WTC11 (cell line): ENCODE results near the gene LCN1. TPM values are rescaled to one million over a fixed set of nuclear protein-coding genes. Genes with fewer than 3 reads are reported as not detected.

Experiments
- ATF1 ChIP-seq: sonication (generic); formaldehyde crosslinking; IDR thresholded peaks from 2 replicates; pipeline ENCODE4 v1.8.1; 2023; ENCODE audit warnings: mild to moderate bottlenecking, moderate library complexity, missing genetic modification reagents
- ATF2 ChIP-seq: sonication (generic); formaldehyde crosslinking; IDR thresholded peaks from 2 replicates; pipeline ENCODE4 v1.8.1; 2022; ENCODE audit warnings: low read depth, missing genetic modification reagents, borderline replicate concordance
- CBFB ChIP-seq: sonication (generic); formaldehyde crosslinking; IDR thresholded peaks from 2 replicates; pipeline ENCODE4 v1.8.1; 2022; ENCODE audit warnings: mild to moderate bottlenecking, low read depth, missing genetic modification reagents
- EMX1 ChIP-seq: fragments of 250-450 bp; sonication (Bioruptor Pico); IDR thresholded peaks from 2 replicates; pipeline ENCODE4 v1.8.0; 2021; ENCODE audit warnings: mild to moderate bottlenecking
- ESRRA ChIP-seq: sonication (generic); formaldehyde crosslinking; IDR thresholded peaks from 2 replicates; pipeline ENCODE4 v1.8.1; 2022; ENCODE audit warnings: mild to moderate bottlenecking, missing genetic modification reagents, borderline replicate concordance
- FOXK1 ChIP-seq: sonication (generic); formaldehyde crosslinking; IDR thresholded peaks from 2 replicates; pipeline ENCODE4 v1.8.0; 2022; ENCODE audit warnings: mild to moderate bottlenecking, moderate library complexity, missing genetic modification reagents
- FOXP4 ChIP-seq: sonication (generic); formaldehyde crosslinking; IDR thresholded peaks from 2 replicates; pipeline ENCODE4 v1.8.0; 2022; ENCODE audit warnings: mild to moderate bottlenecking, missing genetic modification reagents
- GABPB1 ChIP-seq: sonication (generic); formaldehyde crosslinking; IDR thresholded peaks from 2 replicates; pipeline ENCODE4 v1.8.1; 2023; ENCODE audit warnings: mild to moderate bottlenecking, missing genetic modification reagents
- HMGA2 ChIP-seq: fragments of 250-450 bp; sonication (Bioruptor Pico); IDR thresholded peaks from 2 replicates; pipeline ENCODE4 v1.4.0; 2021; ENCODE audit warnings: mild to moderate bottlenecking, moderate library complexity
- HMGXB4 ChIP-seq: sonication (generic); formaldehyde crosslinking; IDR thresholded peaks from 2 replicates; pipeline ENCODE4 v1.8.1; 2023; ENCODE audit warnings: mild to moderate bottlenecking, moderate library complexity, missing genetic modification reagents
- IRF2 ChIP-seq: sonication (generic); formaldehyde crosslinking; IDR thresholded peaks from 2 replicates; pipeline ENCODE4 v1.8.0; 2022; ENCODE audit warnings: low read depth, missing genetic modification reagents, borderline replicate concordance
- KAT7 ChIP-seq: sonication (generic); formaldehyde crosslinking; IDR thresholded peaks from 2 replicates; pipeline ENCODE4 v1.8.1; 2023; ENCODE audit warnings: missing genetic modification reagents, mild to moderate bottlenecking, borderline replicate concordance
- NR1H2 ChIP-seq: sonication (generic); formaldehyde crosslinking; IDR thresholded peaks from 2 replicates; pipeline ENCODE4 v1.9.0; 2021; ENCODE audit warnings: mild to moderate bottlenecking, moderate library complexity, missing genetic modification reagents
- OVOL2 ChIP-seq: fragments of 250-450 bp; sonication (Bioruptor Pico); IDR thresholded peaks from 2 replicates; pipeline ENCODE4 v1.9.0; 2021; ENCODE audit warnings: mild to moderate bottlenecking, borderline replicate concordance
- RELA ChIP-seq: sonication (generic); formaldehyde crosslinking; IDR thresholded peaks from 2 replicates; pipeline ENCODE4 v1.8.1; 2022; ENCODE audit warnings: missing genetic modification reagents, mild to moderate bottlenecking, borderline replicate concordance
- RORB ChIP-seq: fragments of 250-450 bp; sonication (Bioruptor Pico); IDR thresholded peaks from 2 replicates; pipeline ENCODE4 v1.9.0; 2021; ENCODE audit warnings: mild to moderate bottlenecking
- SMAD4 ChIP-seq: sonication (generic); formaldehyde crosslinking; IDR thresholded peaks from 2 replicates; pipeline ENCODE4 v1.8.0; 2022; ENCODE audit warnings: mild to moderate bottlenecking, missing genetic modification reagents
- SOX15 ChIP-seq: fragments of 250-450 bp; sonication (Bioruptor Pico); IDR thresholded peaks from 2 replicates; pipeline ENCODE4 v1.9.0; 2021; ENCODE audit warnings: mild to moderate bottlenecking
- ZNF232 ChIP-seq: sonication (generic); formaldehyde crosslinking; IDR thresholded peaks from 2 replicates; pipeline ENCODE4 v1.8.0; 2022; ENCODE audit warnings: mild to moderate bottlenecking, missing genetic modification reagents
- ZNF263 ChIP-seq: sonication (generic); formaldehyde crosslinking; IDR thresholded peaks from 2 replicates; pipeline ENCODE4 v1.8.1; 2022; ENCODE audit warnings: low read depth, mild to moderate bottlenecking, moderate library complexity, missing genetic modification reagents
- ZNF317 ChIP-seq: sonication (generic); formaldehyde crosslinking; IDR thresholded peaks from 2 replicates; pipeline ENCODE4 v1.8.1; 2023; ENCODE audit warnings: low read depth, mild to moderate bottlenecking, moderate library complexity, missing genetic modification reagents, borderline replicate concordance
- ZNF416 ChIP-seq: fragments of 250-450 bp; sonication (Bioruptor Pico); IDR thresholded peaks from 2 replicates; pipeline ENCODE4 v1.9.0; 2021; ENCODE audit warnings: mild to moderate bottlenecking, inconsistent platforms
- ZNF423 ChIP-seq: fragments of 250-450 bp; sonication (Bioruptor Pico); IDR thresholded peaks from 2 replicates; pipeline ENCODE4 v2.1.2; 2022; ENCODE audit warnings: mild to moderate bottlenecking, moderate library complexity
- total RNA-seq: library from RNA; stranded (reverse); gene quantifications from 3 replicates; pipeline ENCODE4 v1.2.3, GENCODE V29; 2021
- TF ChIP-seq, protein P1 (sequence below): fragments of 250-450 bp; sonication (Bioruptor Pico); IDR thresholded peaks from 2 replicates; pipeline ENCODE4 v1.9.0; 2021; ENCODE audit warnings: mild to moderate bottlenecking
- TF ChIP-seq, protein P2 (sequence below): sonication (generic); formaldehyde crosslinking; IDR thresholded peaks from 2 replicates; pipeline ENCODE4 v1.8.1; 2023; ENCODE audit warnings: mild to moderate bottlenecking, missing genetic modification reagents
- TF ChIP-seq, protein P3 (sequence below): sonication (generic); formaldehyde crosslinking; IDR thresholded peaks from 2 replicates; pipeline ENCODE4 v1.8.0; 2022; ENCODE audit warnings: mild to moderate bottlenecking, missing genetic modification reagents
- TF ChIP-seq, protein P4 (sequence below): sonication (generic); formaldehyde crosslinking; conservative IDR thresholded peaks from 2 replicates; pipeline ENCODE4 v1.8.1; 2022; ENCODE audit warnings: mild to moderate bottlenecking, missing genetic modification reagents
- TF ChIP-seq, protein P5 (sequence below): sonication (generic); formaldehyde crosslinking; IDR thresholded peaks from 2 replicates; pipeline ENCODE4 v1.8.1; 2023; ENCODE audit warnings: mild to moderate bottlenecking, missing genetic modification reagents, moderate library complexity
- TF ChIP-seq, protein P6 (sequence below): sonication (generic); formaldehyde crosslinking; IDR thresholded peaks from 2 replicates; pipeline ENCODE4 v1.8.0; 2022; ENCODE audit warnings: mild to moderate bottlenecking, missing genetic modification reagents

LCN1 gene
- total RNA-seq, 1 experiment from 2014 or later, result not detected

GRCh38 chr9:135499326-135500070 lies 21.7 kb upstream of the LCN1 start (continued):
- TF ChIP-seq ATF1 (CRISPR knock-in tag) (no peak), FOXK1 (CRISPR knock-in tag) (0 out of 2 replicates have a peak, but pooled peaks have one; percentile 24), ZNF416 (CRISPR knock-in tag) (no peak), RELA (CRISPR knock-in tag) (no peak), SOX15 (no peak), CBFB (CRISPR knock-in tag) (no peak), GABPB1 (CRISPR knock-in tag) (no peak), OVOL2 (no peak), ZNF423 (CRISPR knock-in tag) (0 out of 2 replicates have a peak, but pooled peaks have one; percentile 19), HMGXB4 (no peak), ATF2 (CRISPR knock-in tag) (no peak), ESRRA (no peak), SMAD4 (CRISPR knock-in tag) (no peak), EMX1 (CRISPR knock-in tag) (no peak), IRF2 (CRISPR knock-in tag) (no peak), RORB (CRISPR knock-in tag) (no peak), HMGA2 (no peak), ZNF263 (no peak), ZNF317 (no peak), FOXP4 (CRISPR knock-in tag) (no peak), NR1H2 (CRISPR knock-in tag) (no peak), ZNF232 (CRISPR knock-in tag) (no peak), KAT7 (no peak)
- TF ChIP-seq, protein P1, sequence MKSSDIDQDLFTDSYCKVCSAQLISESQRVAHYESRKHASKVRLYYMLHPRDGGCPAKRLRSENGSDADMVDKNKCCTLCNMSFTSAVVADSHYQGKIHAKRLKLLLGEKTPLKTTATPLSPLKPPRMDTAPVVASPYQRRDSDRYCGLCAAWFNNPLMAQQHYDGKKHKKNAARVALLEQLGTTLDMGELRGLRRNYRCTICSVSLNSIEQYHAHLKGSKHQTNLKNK (CRISPR knock-in tag), result no peak
- TF ChIP-seq, protein P2, sequence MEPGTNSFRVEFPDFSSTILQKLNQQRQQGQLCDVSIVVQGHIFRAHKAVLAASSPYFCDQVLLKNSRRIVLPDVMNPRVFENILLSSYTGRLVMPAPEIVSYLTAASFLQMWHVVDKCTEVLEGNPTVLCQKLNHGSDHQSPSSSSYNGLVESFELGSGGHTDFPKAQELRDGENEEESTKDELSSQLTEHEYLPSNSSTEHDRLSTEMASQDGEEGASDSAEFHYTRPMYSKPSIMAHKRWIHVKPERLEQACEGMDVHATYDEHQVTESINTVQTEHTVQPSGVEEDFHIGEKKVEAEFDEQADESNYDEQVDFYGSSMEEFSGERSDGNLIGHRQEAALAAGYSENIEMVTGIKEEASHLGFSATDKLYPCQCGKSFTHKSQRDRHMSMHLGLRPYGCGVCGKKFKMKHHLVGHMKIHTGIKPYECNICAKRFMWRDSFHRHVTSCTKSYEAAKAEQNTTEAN, result no peak
- TF ChIP-seq, protein P3, sequence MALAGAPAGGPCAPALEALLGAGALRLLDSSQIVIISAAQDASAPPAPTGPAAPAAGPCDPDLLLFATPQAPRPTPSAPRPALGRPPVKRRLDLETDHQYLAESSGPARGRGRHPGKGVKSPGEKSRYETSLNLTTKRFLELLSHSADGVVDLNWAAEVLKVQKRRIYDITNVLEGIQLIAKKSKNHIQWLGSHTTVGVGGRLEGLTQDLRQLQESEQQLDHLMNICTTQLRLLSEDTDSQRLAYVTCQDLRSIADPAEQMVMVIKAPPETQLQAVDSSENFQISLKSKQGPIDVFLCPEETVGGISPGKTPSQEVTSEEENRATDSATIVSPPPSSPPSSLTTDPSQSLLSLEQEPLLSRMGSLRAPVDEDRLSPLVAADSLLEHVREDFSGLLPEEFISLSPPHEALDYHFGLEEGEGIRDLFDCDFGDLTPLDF, result no peak; the same call in 1 of the 2 replicates
- TF ChIP-seq, protein P4, sequence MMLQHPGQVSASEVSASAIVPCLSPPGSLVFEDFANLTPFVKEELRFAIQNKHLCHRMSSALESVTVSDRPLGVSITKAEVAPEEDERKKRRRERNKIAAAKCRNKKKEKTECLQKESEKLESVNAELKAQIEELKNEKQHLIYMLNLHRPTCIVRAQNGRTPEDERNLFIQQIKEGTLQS (CRISPR knock-in tag), result no peak
- TF ChIP-seq, protein P5, sequence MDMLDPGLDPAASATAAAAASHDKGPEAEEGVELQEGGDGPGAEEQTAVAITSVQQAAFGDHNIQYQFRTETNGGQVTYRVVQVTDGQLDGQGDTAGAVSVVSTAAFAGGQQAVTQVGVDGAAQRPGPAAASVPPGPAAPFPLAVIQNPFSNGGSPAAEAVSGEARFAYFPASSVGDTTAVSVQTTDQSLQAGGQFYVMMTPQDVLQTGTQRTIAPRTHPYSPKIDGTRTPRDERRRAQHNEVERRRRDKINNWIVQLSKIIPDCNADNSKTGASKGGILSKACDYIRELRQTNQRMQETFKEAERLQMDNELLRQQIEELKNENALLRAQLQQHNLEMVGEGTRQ (CRISPR knock-in tag), result peak; percentile 98
- TF ChIP-seq, protein P6, sequence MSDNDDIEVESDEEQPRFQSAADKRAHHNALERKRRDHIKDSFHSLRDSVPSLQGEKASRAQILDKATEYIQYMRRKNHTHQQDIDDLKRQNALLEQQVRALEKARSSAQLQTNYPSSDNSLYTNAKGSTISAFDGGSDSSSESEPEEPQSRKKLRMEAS, result peak; percentile 53; the same call in 1 of the 2 replicates
